Activated naive CD8-positive, alpha-beta T cell treated with anti-CD3 and anti-CD28 coated beads, Interleukin-2, amount 50 U/mL, for 16 hours (primary cell): ENCODE results near the gene FANCM.
"Not testable (repeated sequence)": the region's sequence is repeated elsewhere in the genome, so short reads cannot be mapped to it uniquely, and the experiment has no call there.

ENCODE experiments used
- DNase-seq: peaks from one replicate; pipeline ENCODE4 v3.0.0-alpha.2; 2020; ENCODE audit warnings: low read depth, low spot score

The FANCM gene

DNA sequence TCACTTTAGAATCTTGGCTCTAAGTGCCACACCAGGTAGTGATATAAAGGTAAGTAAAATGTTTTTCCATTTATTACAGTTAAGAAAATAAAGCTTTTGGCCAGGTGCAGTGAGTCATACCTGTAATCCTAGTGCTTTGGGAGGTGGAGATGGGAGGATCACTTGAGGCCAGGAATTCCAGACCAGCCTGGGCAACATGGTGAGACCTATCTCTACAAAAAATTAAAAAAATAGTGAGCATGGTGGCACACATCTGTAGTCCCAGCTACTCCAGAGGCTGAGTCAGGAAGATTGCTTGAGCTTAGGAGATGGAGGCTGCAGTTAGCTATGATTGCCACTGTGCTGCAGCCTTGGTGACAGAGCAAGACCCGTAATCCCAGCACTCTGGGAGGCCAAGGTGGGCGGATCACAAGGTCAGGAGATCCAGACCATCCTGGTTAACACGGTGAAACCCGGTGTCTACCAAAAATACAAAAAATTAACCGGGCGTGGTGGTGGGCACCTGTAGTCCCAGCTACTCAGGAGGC, 5.0 kb downstream of the FANCM start:
- DNase-seq, result no peak

DNA sequence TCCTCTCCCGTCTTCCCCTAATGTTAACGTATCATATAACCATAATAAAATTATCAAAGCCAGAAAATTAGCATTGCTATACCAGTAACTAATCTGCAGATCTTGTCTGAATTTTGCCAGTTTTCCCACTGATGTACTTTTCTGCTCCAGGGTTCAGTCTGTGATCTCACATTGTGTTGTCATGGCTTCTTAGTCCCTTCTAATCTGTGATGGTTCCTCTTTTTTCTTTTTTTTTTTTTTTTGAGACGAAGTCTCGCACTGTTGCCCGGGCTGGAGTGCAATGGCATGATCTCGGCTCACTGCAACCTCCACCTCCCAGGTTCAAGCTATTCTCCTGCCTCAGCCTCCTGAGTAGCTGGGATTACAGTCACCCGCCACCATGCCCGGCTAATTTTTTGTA, 6.4 kb downstream of the FANCM start:
- DNase-seq, result not testable (repeated sequence)

DNA sequence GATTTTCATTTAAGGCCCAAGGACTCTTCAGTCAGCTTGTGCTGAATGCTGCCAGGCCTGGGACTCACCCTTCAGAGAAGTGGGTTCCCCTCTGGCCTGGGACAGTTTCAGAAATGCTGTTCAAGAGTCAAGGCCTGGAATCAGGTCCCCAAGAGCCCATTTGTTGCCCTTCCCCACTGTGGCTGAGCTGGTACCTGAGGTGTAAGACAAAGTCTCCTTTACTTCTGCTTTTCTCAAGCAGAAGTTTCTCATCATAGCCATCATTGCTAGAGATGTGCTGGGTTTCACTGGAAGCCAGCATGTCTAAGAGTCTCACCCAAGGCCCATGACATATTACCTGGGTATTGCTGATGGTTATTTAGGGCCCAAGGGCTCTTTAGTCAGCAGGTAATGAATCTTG, 8.9 kb downstream of the FANCM start:
- DNase-seq, result no peak

DNA sequence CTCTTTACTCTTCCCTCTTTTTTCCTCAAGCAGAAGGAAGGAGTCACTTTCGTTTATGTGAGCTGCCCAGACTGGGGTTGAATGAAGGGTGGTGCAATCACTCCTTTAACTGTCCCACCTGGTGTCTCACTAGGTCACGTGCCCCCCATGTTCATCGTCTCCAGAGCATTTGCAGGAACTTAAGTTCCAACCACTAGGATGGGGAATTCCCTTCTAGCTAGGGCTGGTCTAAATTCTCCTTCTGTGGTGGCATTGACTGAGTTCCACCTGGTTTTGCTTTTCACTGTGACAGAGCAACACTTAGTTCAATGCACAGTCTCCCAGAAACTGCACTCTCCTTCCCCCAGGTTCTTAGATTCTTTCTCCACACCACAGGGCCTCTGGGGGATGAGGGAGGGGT, 9.5 kb downstream of the FANCM start:
- no peak for DNase-seq

DNA sequence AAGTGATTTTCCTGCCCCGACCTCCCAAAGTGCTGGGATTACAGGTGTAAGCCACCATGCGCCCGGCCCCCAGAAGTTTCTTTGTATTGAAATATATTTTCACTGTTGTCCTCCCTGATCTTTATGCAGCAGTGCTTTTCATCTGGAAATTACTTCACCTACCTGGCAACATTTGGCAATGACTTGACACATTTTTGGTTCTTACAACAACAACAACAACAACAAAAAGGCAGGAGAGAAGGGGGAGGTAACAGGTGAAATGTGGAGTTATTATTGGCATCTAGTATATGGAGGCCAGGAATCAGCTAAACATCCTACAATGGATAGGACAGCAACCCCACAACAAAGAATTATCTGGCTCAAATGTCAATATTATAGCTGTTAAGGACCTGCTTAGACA, 13.9 kb downstream of the FANCM start:
- no peak for DNase-seq

DNA sequence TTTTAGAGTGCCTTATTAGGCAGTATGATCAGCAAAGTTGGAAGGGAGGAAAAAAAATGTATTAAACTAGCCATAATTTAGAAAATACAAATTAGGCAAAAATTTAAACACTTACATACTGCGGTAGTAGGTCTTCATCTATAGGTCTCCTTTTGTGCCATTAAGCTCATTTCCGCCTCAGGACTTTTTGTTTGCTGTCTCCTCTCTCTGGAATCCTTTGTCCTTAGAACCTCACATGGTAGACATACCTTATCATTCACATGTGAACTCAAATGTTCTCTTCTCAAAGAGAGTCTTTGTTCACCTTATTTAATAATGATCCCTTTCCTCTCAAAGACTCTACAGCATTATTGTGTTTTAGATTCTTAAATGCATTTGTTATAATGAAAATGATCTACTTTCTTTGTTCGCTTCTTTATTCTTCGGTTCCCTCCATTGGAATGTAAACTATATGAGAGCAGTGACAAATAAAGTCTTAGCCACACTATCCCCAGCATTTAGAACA, 14.7 kb downstream of the FANCM start:
- DNase-seq, result no peak

DNA sequence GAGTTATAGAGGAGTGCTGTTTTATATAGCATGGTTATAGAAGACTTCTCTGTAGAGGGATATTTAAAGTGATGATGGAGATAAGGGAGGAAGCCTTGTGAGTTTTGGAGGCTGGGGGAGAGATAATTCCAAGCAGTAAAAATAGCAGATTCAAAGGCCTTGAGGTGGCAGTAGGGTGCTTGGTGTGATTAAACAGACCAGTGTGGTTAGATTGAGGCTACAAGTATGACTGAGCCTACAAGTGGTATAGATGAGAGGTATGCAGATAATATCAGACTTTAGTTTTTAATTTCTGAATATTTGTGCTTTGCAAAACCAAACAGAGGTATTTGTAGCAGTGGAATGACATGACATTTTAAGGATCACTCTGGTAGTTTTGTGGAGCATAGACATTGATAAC, 20.3 kb downstream of the FANCM start:
- no peak for DNase-seq

DNA sequence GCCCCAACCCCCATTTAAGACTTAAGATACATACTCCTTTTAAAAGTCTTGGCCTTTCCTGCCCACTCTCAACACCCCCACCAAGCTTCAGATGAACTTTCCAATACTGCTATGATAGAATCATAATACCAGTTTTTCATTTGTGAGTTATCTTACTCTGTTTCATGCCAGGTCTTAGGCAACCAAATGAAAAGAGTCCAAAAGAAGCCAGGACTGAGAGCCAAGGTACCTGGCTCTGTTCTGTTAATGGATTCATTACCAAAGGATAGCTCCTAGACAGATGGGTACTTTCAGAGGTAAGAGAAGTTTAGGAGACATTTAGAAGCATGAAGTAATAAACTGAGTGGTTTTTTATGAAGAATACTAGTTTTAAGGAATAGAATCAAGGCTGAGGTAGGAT, 34.2 kb downstream of the FANCM start:
- DNase-seq, result no peak

DNA sequence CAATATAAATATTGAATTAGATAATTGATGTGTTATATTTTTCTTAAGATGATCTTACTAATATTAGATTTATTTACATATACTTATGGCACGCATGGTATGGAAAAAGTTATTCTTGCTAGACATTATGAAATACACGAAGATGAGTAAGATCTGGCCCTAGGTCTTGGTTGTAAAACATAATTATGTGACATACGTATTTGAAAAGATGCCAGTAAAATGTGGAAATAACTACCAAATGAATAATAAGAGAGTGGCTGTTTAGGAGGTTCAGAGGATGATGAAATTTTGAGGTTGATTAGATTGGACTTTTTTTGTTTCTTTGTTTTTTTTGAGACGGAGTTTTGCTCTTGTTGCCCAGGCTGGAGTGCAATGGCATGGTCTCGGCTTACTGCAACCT, 41.3 kb downstream of the FANCM start:
- no peak for DNase-seq

DNA sequence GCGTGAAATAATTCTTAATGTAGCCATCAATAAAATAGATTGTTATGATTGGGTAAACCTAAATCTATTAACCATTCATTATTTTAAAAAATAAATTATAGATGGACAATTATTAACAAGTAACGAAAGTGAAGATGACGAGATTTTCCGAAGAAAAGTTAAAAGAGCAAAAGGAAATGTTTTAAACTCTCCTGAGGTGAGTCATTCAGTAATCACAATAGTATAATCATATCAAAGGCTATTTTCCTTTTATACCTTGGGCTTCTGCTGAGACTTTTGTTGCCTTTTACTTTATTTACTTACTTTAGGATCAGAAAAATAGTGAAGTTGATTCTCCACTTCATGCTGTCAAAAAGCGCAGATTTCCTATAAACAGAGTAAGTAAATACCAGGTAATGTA, 45.6 kb downstream of the FANCM start:
- DNase-seq, result no peak

DNA sequence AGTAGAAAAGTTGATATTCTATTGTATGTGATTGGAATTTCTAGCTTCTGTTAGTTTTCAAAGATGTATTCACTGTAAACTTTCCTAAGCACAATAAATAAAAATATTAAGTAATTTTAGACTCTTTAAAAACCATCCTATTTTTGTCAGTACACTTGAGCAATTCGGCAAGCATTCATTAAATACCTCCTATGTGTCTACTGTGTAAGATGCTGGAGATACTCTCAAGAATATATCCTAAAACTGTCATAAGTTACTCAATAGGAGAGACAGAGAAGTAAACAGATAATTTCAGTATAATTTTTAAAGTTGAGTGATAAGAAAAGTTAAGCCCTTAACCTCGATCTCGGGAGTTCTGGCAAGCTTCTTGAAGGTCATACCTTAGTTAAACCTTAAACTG, 46.1 kb downstream of the FANCM start:
- DNase-seq, result no peak

DNA sequence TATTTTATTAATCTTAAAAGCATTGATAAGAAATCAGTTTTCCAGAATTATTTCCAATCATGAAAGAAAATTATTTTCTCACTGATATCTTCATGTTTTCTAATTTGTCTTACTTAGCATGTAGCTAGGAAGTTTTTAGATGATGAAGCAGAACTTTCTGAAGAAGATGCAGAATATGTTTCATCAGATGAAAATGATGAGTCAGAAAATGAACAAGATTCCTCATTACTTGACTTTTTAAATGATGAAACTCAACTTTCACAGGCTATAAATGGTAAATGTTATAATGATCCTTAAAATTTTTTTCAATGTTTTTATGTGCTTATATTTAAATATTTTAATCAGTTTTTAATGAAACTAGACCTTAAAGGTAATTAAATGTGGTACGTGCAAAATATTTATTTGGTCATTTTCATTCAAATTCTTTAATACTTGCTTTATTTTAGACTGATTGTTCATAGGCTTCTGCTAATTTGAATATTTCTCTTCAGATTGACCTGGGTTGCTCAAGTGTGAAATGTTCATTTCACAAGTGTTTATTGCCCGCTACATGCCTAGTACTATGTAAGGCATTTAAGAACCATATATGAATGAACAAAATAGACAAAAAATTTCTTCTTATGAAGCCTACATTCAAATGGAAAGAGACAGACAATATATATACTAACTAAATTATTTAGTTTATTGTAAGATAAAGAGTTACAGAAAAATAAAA, 49.5 kb downstream of the FANCM start:
- no peak for DNase-seq

DNA sequence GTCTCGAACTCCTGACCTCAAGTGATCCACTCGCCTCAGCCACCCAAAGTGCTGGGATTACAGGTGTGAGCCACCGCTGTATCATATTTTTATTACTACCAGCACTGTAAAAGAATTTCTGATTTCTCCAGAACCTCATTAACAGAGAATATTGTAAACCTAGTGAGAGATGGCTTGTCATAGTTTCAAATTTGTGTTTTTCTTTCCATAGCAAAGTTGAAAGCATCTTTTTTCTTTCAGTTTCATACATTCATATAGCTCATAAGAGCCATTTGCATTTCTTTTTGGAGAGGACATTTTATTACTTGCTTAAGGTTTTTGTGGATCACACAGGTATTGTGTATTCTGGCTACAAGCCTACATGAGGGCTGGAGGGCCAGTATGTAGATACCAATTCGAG, 59.2 kb downstream of the FANCM start:
- no peak for DNase-seq

DNA sequence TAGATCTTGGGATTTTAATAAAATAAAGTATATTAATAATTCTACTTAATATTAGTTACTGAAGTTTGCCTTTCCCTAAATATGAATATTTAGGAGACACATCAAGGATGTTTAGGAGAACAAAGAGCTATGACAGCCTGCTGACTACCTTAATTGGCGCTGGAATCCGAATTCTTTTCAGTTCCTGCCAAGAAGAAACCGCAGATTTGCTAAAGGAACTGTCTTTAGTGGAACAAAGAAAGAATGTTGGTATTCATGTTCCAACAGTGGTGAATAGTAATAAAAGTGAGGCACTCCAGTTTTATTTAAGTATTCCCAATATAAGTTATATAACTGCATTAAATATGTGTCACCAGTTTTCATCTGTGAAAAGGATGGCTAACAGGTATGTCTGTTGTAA, 62.8 kb downstream of the FANCM start:
- no peak for DNase-seq

DNA sequence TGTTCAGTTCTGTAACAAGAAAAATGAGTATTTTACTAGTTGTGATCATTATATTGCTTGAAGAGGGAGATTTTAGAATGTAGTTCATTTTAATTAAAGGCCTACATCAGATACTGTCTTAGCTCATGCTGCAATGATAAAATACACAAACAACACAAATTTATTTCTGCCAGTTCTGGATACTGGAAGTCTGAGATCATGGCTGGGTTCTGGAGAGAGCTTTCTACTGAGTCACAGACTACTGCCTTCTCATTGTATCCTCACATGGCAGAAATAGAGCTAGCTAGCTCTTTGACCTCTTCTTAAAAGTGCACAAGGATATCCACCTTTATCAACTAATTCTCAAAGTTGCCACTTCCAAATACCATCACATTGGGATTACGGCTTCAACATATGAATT, 63.5 kb downstream of the FANCM start:
- DNase-seq, result no peak

DNA sequence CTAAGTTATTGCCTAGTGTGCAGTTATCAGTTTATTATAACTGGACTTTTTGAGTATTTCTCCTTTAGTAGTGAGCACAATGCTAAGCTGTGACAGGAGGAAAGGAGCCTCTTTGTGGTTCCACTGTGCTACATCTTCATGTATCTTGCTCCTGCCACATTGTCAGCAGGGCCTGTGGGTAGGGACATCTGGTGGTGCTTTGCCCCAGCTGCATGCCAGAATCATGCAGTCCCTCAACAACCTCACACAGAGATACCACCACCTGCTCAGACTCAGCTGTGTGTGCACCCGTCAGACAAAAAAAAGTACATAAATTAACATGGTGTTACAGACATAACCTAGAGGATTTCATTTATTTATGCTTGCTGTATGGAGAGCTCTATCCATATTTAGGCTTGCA, 66.2 kb downstream of the FANCM start:
- DNase-seq, result no peak

DNA sequence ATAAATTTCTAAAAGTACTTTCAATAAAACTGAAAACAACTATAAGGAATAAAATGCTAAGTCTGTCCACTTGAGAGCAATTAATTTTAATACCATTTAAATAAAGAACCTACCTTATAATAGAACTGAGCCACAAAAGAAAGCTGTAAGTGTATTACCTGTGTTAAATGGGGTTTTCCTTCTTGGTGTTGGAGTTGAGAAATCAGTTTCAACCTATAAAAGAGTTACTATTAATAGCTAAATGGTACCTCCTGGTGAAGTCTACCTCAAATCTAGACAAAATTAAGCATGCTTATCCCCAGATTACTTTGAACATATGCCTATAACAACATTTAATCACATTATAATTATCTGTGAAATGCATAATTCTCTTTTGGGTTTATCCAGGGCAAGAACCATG, 68.5 kb downstream of the FANCM start:
- no peak for DNase-seq

DNA sequence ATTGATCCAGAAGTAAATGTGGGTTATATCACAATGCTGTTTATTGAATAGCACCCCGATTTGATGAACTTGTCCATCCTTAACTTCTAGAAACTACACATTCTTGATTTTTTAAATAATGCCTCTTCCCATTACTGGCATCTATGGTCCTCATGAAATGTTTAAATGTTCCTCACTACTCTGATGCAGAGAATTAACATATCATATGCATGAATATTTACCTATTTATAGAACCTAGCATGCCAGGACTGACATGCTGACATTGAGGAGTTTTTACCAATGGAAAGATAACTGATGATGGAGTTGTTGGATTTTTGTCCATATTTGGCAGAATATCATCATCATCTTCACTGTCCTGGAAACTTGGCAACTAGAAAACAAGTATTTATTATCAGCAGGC, 74.4 kb downstream of the FANCM start:
- no peak for DNase-seq

DNA sequence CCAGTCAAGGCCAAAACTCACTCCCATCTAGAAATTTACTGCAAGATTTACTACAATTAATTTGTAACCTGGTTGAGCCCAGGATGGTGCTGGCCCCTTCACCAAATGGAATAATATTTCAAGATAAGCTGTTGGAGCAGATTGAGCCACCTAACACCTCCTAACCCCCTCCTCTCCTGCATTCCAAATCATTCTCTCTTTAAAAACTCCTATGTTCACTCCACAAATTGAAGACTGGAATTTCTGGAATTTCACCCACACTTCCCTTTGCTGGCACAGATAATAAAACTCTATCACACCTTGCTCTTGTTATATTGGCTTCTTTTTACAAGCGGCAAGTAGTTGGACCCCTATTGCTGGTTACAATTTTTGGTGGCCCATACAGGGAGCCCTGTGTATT, 75.6 kb downstream of the FANCM start:
- no peak for DNase-seq

DNA sequence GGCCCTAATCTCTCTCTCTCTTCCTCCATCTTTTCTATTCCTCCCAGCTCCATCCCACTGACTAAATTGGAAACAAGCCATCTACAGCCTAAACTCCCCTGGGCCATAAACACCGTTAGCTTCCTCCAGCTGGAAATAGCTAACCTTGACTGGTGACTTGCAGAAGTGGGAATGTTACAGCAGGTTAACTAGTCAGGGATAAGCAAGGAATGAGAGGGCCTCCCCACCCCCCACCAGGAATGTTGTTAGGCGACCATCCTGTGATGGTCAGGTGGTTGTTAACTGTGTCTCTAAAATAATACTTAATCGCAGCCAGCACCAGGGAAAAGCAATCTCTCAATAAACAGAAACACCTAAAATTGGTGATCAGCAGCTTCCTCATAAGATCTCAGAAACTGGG, 76.5 kb downstream of the FANCM start:
- DNase-seq, result no peak

DNA sequence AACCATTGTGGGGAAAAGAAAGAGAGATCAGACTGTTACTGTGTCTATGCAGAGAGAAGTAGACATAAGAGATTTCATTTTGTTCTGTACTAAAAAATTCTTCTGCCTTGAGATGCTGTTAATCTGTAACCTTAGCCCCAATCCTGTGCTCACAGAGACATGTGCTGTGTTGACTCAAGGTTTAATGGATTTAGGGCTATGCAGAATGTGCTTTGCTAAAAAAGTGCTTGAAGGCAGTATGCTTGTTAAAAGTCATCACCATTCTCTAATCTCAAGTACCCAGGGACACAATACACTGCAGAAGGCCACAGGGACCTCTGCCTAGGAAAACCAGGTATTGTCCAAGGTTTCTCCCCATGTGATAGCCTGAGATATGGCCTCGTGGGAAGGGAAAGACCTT, 78.0 kb downstream of the FANCM start:
- DNase-seq, result not testable (repeated sequence)

DNA sequence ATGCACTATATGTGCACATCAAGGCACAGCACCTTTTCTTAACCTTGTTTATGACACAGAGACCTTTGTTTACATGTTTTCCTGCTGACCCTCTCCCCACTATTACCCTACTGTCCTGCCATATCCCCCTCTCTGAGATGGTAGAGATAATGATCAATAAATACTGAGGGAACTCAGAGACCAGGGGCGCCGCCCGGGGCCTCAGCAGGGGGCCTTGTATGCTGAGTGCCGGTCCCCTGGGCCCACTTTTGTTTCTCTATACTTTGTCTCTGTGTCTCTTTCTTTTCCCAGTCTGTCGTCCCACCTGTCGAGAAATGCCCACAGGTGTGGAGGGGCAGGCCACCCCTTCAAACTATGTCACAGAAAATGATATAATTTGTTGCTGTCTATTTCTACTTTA, 78.6 kb downstream of the FANCM start:
- not testable (repeated sequence) for DNase-seq

DNA sequence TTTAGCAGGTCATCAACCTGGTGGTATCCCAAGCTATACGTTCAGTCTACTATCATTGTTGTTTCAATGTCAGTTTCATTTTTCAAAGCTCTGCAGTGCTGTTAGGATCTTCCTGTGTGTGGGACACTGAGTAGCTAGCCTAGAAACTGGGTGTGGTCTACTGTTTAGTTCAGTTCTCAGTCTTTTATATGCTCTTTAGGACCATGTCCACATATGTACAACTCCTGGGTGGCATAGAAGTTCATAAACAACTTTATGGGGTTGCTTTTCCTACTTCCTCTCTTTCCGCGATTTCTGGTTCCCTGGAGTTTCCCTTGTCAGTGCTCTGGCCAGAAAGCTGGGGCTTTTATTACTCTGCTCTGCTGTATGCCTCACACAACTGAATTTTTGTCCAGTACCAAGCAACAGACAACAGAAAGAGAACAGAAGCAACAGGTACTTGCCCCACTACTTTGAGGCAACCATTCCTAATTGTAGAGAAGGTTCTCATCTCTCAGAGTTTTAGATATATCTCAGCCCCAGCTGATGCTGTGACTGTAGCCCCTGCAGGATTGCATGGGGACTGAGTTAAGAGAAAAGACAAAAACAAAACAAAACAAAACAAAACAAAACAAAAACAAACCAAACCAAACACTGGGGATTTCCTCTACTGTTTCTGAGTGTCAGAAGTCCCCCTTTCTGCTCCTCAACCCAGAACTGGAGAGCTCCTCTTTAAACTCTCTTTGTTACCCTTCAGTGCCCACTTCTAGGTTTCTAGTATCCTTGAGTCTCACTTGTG, 86.9 kb downstream of the FANCM start:
- no peak for DNase-seq
